SK-N-SH (cell line): ENCODE data around the gene GSG1L.

Experiments used
- CTCF ChIP-seq: fragments of 200-600 bp; sonication (generic); IDR thresholded peaks from 2 replicates; pipeline ENCODE4 v1.6.1; 2017; ENCODE audit warnings: antibody characterized with exemption, mild to moderate bottlenecking, moderate library complexity
- EZH2phosphoT487 ChIP-seq: fragments of 200-600 bp; sonication (generic); IDR thresholded peaks from 2 replicates; pipeline ENCODE4 v1.6.1; 2017; ENCODE audit warnings: low read depth, mixed run types, mild to moderate bottlenecking, antibody characterized with exemption, moderate library complexity, borderline replicate concordance
- JUND ChIP-seq: IDR thresholded peaks from 2 replicates; pipeline ENCODE4 v1.4.0; 2012
- MXI1 ChIP-seq: IDR thresholded peaks from 2 replicates; pipeline ENCODE4 v1.6.1; 2012; ENCODE audit warnings: mild to moderate bottlenecking, low read depth, low read length, improper control_type of control experiment
- POLR2AphosphoS5 ChIP-seq: IDR thresholded peaks from 2 replicates; pipeline ENCODE4 v1.6.1; 2012; ENCODE audit warnings: low read depth, low read length

GRCh38 chr16:28058839-28059589 is 4.5 kb downstream of the GSG1L start:
- TF ChIP-seq CTCF, result no peak
- TF ChIP-seq MXI1, result no peak
- TF ChIP-seq EZH2phosphoT487, result no peak
- TF ChIP-seq JUND, result no peak
- no peak for TF ChIP-seq POLR2AphosphoS5
